Heart left ventricle (tissue), 16 donors: ENCODE data around the gene GABRB1. TPM values are rescaled to one million over a fixed set of nuclear protein-coding genes. Genes with fewer than 3 reads are reported as not detected.

Experiments used
- ATAC-seq, 4 donors: fragments of 200-7000 bp; cut with Tn5 transposase; one replicate each; pipeline ENCODE4 v1.9.1; 2020 to 2022; ENCODE audit warnings: moderate library complexity in 4 of 4, mild to moderate bottlenecking in 3 of 4, moderate number of reproducible peaks in 1 of 4
- DNase-seq, 5 donors: peaks; one replicate each; pipeline ENCODE4 v3.0.0-alpha.2; 2020
- H3K27ac ChIP-seq, 12 donors: fragments of 200-600 bp; sonication (generic) in 4 of 12; one replicate each; pipeline versions ENCODE4 v1.5.0 to v1.8.0; 2016 to 2022; ENCODE audit warnings: mild to moderate bottlenecking in 2 of 12
- H3K27me3 ChIP-seq, 9 donors: fragments of 200-600 bp; sonication (generic) in 2 of 9; one replicate each; pipeline versions ENCODE4 v1.5.1 to v1.8.0; 2016 to 2022; ENCODE audit warnings: mild to moderate bottlenecking in 3 of 9
- H3K36me3 ChIP-seq, 9 donors: fragments of 200-600 bp; sonication (generic) in 2 of 9; one replicate each; pipeline versions ENCODE4 v1.5.0 to v1.8.0; 2018 to 2022; ENCODE audit warnings: mild to moderate bottlenecking in 2 of 9
- H3K4me1 ChIP-seq, 12 donors: fragments of 200-600 bp; sonication (generic) in 4 of 12; one replicate each; pipeline versions ENCODE4 v1.5.0 to v1.8.0; 2016 to 2022; ENCODE audit warnings: mild to moderate bottlenecking in 3 of 12
- H3K4me3 ChIP-seq, 12 donors: fragments of 200-600 bp; sonication (generic) in 4 of 12; one replicate each; pipeline versions ENCODE4 v1.5.0 to v1.8.0; 2017 to 2022; ENCODE audit warnings: mild to moderate bottlenecking in 9 of 12, moderate library complexity in 4 of 12
- H3K9me3 ChIP-seq, 12 donors: fragments of 200-600 bp; sonication (generic) in 4 of 12; one replicate each; pipeline versions ENCODE4 v1.5.0 to v1.8.0; 2016 to 2022; ENCODE audit warnings: mild to moderate bottlenecking in 1 of 12
- CTCF ChIP-seq, 12 donors: fragments of 200-600 bp; sonication (generic) in 4 of 12; IDR thresholded peaks; one replicate each; pipeline versions ENCODE4 v1.5.0 to v1.8.0; 2018 to 2022; ENCODE audit warnings: antibody characterized with exemption in 12 of 12, mild to moderate bottlenecking in 5 of 12
- POLR2A ChIP-seq, 2 donors: fragments of 450-650 bp; IDR thresholded peaks; one replicate each; pipeline ENCODE4 v1.6.1; 2017; ENCODE audit warnings: antibody characterized with exemption in 2 of 2, mild to moderate bottlenecking in 2 of 2, moderate library complexity in 2 of 2
- WGBS, 4 donors: extraction: QIAGEN DNeasy Blood & Tissue Kit in 2 of 4; methylation state at CpG; one replicate each; pipeline versions ENCODE4 v1.1.5 to v1.1.7; 2013 to 2018; 5-methylcytosine and 5-hydroxymethylcytosine counted together
- intact Hi-C, 10 donors: fragments of 100-400 bp; cut with DNase I; formaldehyde crosslinking; loops; one replicate each; pipeline versions ENCODE4 v1.11.1 to v1.14.2; 2022
- polyA plus RNA-seq, 2 donors: library from polyadenylated mRNA; stranded (reverse); fragments of 200-250 nt; gene quantifications; one replicate each; pipeline ENCODE4 v1.2.3, GENCODE V29; 2013
- total RNA-seq, 9 donors: library from RNA; depleted of rRNA in 2 of 9; stranded (reverse); fragments of >200 nt in 2 of 9; fragmentation: NEBNext Ultra II Directional in 3 of 9; extraction: Animal tissue kit (Norgen Biotek cat#: 25700) in 3 of 9; gene quantifications; one replicate each; pipeline versions ENCODE4 v1.1.0 to v1.2.4, GENCODE V29; 2016 to 2023
- donor health status: ischemic (EF 13 %, LVEDD 7.1; RV severe dilation, severe dysfunction).
- donor health status: healthy with polysubstance abuse.
- donor health status: DM: no; HTN: yes; CAD: no.
- donor health status: DM: no; HTN: no; CAD: no.
- donor health status: ischemic (EF 25% LVEDD 6.9; RV normal size, moderate dysfunction).
- donor health status: ischemic (EF 25% LVEDD 5.7; RV mildly dilated, moderate dysfunction).
- donor health status: healthy.
- donor health status: DM: yes; HTN: yes; CAD: no.
- donor health status: ischemic (EF 35%, LVEDD 5.7; RV mildly dilated, moderate dysfunction).
- donor health status: nonischemic (EF 11% LVEDD 7.7; RV severe dilation, severe dysfunction).
- donor health status: DM: yes; HTN: yes; CAD: no.
- donor health status: PGD.
- donor health status: ischemic (EF 29% LVEDD 5.4; RV normal size, mild dysfunction).
- donor health status: nonischemic (EF 23%, LVEDD 6.1; RV moderate dilation, normal function).

Gene GABRB1
- total and polyA plus RNA-seq, 11 donors, result 1.0 to 13.6 (median 4.5) TPM

- no peaks in the 10 kb centered on the region for H3K27me3 ChIP-seq
- DNase-seq (peak in 2 of 5 donors; percentile 11 to 20), ATAC-seq (peak in 2 of 4 donors; percentile 61 to 66)
- no peaks in the 10 kb centered on the region for H3K9me3 ChIP-seq
- H3K4me1 ChIP-seq, result no peaks in the 10 kb centered on the region
- WGBS, 4 donors, result 43 to 64% (median 58%) methylated on average over 4 of the region's 4 CpGs
- H3K27ac ChIP-seq, result no peak overlapping the region
- TF ChIP-seq CTCF (IDR thresholded peaks at IDR 0.05) (no peak), POLR2A (IDR thresholded peaks at IDR 0.05) (no peak)
- no peaks in the 10 kb centered on the region for H3K36me3 ChIP-seq
- H3K4me3 ChIP-seq, result no peak overlapping the region
- intact Hi-C loops, result no loop called here
Observed at GRCh38 chr4:47239649-47240048, 208.3 kb downstream of the GABRB1 start.

- ATAC-seq, result no peak
Observed at GRCh38 chr4:47251348-47252135, 220.2 kb downstream of the GABRB1 start.

GRCh38 chr4:47263721-47264120 is 232.4 kb downstream of the GABRB1 start:
- no peak for TF ChIP-seq CTCF (IDR thresholded peaks at IDR 0.05)
- no peak for TF ChIP-seq POLR2A (IDR thresholded peaks at IDR 0.05)
- Histone ChIP-seq H3K27me3 (no peaks in the 10 kb centered on the region), H3K4me3 (no peak overlapping the region), H3K36me3 (no peaks in the 10 kb centered on the region), H3K9me3 (peaks cover 0 to 4% (median 0%) of the 10 kb centered on the region in 12 donors), H3K4me1 (no peaks in the 10 kb centered on the region), H3K27ac (no peak overlapping the region)
- WGBS, 4 donors, result 87 to 90% (median 90%) methylated on average over 3 of the region's 3 CpGs
- no peak for DNase-seq
- ATAC-seq, result no peak
- intact Hi-C loops, result no loop called here

More at GRCh38 chr4:47251348-47252135, 220.2 kb downstream of the GABRB1 start:
- H3K4me3 ChIP-seq, result no peak overlapping the region
- no peak for DNase-seq
- peaks cover 0 to 12% (median 0%) of the 10 kb centered on the region in 12 donors for H3K9me3 ChIP-seq
- no peak for TF ChIP-seq POLR2A (IDR thresholded peaks at IDR 0.05)
- H3K36me3 ChIP-seq, result no peaks in the 10 kb centered on the region
- no peaks in the 10 kb centered on the region for H3K27me3 ChIP-seq
- WGBS, 4 donors, result 71 to 80% (median 78%) methylated on average over 8 to 9 of the region's 9 CpGs
- H3K27ac ChIP-seq, result no peak overlapping the region
- no peaks in the 10 kb centered on the region for H3K4me1 ChIP-seq
- intact Hi-C loops, result no loop called here

- intact Hi-C loops, result no loop called here
- H3K4me1 ChIP-seq, result peaks cover 0 to 5% (median 0%) of the 10 kb centered on the region in 12 donors
- no peak for TF ChIP-seq POLR2A (IDR thresholded peaks at IDR 0.05)
- TF ChIP-seq CTCF (IDR thresholded peaks at IDR 0.05), result no peak
- H3K36me3 ChIP-seq, result no peaks in the 10 kb centered on the region
- no peaks in the 10 kb centered on the region for H3K27me3 ChIP-seq
- ATAC-seq (no peak), DNase-seq (no peak)
- H3K9me3 ChIP-seq, result no peaks in the 10 kb centered on the region
- H3K4me3 ChIP-seq, result no peak overlapping the region
- WGBS, 4 donors, result 22 to 30% (median 29%) methylated on average over 2 of the region's 2 CpGs
- no peak overlapping the region for H3K27ac ChIP-seq
Observed at GRCh38 chr4:47270201-47270888, 239.0 kb downstream of the GABRB1 start.
